ENCODE results near the gene SUSD3.

The SUSD3 gene

GRCh38 chr9:93077811-93078210 is 19.3 kb downstream of the SUSD3 start:
- no peak for DNase-seq

DNA sequence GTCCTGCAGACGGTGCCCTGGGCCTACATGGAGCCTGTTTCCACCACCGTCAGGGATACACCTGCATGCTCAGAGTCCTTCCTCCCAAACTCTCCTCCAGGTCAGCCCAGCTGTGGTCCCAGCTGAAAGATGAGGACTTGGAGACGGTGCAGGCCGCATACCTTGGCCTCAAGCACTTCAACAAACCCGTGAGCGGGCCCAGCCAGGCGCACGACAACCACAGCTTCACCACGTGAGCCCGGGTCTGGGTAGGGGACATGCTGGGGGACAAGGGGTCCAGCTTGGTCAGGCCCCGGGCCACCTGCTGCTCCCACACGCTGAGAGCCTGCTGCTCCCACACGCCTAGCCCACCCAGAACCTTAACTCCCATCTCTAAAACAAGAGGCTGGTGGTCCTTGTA is 20.9 kb downstream of the SUSD3 start:
- no peak for DNase-seq

DNA sequence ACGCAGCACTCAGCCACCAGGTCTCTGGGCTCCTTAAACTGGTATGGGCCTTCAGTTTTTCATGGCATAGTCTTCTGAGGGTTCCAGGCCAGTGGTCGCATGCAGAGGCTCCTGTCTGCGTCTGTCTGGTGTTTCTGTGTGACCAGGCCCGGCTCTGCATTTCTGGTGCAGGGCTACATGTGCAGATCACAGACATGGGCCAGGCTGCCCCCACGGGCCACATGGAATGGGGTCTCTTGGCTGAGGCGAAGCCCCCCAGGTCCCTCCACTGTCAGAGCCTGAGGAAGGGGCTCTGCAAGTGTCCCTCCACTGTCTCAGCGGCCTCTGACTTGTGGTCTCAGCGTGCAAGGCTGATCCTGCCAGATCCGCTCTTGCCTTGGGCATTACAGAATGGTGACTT is 21.9 kb downstream of the SUSD3 start:
- DNase-seq = no peak

DNA sequence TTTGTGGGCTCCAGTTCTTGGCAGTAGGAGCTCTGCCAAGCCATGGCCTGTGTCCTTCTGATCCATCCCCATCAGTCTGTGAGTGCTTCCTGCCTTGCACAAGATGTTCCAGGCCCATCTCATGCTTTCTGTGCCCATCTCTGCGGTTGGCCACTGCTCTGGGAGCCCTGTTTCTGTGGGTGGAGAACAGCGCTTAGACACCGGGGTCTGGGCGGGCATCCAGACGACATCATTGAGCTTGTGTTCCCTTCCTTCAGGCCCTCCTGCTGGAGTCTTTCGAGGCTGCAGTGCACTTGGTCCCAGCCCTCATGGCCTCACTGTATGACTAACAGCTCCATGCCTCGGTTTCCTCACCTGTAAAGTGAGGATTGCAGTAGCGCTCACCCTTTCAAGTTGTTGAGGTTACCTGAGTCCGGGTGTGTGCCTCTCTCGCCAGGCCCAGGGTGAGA is 22.6 kb downstream of the SUSD3 start:
- DNase-seq = no peak

GRCh38 chr9:93081931-93082330 is 23.4 kb downstream of the SUSD3 start:
- DNase-seq = no peak

DNA sequence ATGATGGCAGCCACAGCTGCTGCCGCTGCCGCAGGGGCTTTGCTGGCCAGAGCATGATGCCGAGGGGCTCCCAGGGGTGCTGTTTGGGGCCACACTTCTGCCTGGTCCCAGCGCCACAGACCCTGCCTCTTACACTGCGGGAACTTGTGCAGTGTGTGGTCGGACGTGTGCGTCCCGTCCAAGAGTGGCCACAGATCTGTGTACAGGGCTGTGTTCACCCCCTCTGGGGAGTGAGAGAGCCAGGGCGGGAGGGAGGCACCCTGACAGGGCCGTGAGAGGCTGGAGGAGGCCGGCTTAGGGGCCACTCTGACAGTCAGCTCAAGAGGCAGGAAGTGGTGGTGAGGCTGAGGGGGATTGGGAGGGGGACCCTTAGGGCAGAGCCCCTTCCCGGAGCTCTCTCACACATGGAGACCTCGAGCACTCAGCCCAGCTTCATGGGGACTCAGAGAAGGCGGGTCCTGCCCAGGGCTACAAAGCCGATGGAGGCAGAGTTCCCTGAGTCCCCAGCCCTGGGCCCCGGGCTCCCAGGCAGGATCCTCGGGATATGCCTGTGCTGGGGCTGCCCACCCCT is 24.4 kb downstream of the SUSD3 start:
- DNase-seq = no peak

- DNase-seq = peak; percentile 22
These were observed 25.3 kb downstream of the SUSD3 start for GRCh38 chr9:93083592-93084470.

GRCh38 chr9:93084471-93084881 is 26.0 kb downstream of the SUSD3 start:
- no peak for DNase-seq

DNA sequence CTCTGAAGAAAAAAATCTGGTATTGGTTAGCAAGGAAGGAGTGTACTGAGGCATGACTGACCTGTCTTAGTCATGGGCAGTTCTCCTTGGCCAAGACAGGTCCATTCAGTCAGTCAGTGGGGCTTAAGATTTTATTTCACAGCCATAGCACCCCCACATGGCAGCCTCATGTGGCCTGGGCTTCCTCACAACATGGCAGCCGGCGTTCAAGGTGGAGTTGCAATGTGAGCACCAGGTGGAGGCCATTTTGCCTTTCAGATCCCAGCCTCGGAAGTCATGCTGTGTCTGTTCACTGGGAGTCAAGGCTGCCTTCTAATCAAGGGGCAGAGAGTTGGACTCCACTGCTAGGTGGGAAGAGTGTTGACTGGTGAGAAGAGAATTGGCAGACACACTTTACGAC is 27.2 kb downstream of the SUSD3 start:
- no peak for DNase-seq

DNA sequence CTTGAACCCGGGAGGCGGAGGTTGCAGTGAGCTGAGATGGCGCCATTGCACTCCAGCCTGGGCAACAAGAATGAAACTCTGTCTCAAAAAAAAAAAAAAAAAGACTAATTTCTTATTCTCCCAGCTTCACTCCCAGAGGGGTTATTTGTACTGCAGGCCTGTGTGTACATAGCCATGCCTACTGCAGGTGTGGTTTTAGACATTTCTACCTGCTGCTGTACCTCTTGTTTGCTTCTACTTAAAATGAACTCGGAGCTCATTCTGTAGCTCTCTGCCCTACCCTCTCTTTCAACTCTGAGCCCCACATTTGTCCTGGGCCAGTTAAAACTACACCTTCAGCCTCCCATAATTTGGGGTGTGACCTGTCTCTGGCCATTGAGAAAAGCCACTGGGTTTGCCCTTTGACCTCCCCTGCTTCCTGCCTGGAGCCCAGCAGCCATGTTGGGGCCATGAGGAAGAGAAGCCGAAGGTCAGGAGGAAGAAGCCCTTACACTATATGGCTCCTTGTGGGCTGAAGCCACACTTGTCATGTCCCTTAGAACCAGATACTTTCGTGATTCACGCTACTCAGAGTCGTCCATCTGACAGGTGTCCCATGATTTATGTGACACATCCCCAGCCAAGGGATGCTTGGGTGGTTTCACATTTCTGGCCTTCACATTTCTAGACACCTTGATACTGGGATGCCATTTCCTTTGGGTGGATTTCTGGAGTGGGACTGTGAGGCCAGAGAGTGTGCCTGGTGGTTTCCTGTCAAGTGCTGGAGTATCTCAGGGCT is 28.1 kb downstream of the SUSD3 start:
- DNase-seq = no peak

DNA sequence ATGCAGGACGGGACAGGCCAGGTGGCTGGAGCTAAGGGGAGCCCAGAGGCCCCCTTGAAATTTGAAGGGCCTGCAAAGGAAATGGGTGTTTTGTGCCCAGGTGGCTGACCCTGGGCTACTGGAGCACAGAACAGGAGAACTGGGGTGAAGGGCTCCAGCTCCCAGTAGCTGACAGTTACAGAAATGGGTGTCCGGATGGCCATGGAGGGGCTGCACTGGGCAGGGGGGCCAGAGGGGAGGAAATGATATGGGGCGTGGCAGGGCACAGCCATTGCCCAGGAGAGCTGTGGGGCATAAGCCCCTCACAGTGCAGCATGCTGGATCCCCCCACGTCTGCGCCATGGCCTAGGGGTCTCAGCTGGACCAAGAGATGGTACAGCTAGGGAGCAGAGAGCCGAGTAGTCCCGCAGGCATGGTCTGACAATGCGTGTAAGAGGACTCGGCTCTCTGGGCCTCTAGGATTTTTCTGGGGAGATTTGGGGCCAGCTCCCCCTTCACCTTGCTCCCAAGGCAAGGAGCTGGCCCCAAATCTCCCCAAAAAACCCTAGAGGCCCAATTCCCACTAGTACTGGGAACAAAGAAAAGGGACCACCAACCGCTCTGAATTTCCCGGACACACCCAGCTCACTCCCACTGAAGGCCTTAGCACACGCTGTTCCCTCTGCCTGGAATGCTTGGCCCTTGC is 29.6 kb downstream of the SUSD3 start:
- DNase-seq = no peak

DNA sequence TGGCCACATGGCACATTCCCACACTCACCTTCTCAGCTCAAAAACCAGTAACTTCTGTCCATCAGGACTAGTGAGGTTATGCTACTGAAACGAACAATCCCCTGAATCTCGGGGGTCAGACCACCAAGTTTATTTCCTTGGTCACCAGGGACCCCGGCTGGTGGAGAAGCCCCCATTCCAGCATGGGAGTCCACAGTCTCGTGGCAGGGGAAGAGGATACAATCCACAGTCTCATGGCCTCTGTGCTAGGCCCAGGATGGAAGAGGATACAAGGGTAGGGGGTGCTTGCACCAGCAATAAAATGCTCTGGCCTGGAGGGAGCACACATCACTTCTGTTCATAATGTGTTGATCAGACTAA is 30.1 kb downstream of the SUSD3 start:
- no peak for DNase-seq

DNA sequence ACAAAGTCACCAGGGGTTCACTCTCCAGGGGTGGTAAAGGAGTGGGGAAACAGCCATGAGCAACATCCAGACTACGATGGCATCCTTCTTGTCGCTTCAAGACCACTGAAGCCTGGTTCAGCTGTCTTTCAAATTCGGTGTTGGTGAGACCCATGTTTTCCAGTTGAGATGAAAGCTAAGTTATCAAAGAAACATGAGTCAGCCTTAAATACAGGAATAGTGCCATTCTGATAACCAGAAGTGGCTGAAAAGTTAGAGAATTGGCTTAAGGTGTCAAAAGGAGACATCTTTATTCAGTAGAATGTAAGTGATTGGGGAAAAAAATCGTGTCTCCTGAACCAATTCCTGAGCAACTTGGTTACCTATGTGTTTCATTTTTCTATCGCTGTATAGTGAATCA is 30.5 kb downstream of the SUSD3 start:
- no peak for DNase-seq

- DNase-seq = no peak
These were observed 31.0 kb downstream of the SUSD3 start for GRCh38 chr9:93089481-93089991.

DNA sequence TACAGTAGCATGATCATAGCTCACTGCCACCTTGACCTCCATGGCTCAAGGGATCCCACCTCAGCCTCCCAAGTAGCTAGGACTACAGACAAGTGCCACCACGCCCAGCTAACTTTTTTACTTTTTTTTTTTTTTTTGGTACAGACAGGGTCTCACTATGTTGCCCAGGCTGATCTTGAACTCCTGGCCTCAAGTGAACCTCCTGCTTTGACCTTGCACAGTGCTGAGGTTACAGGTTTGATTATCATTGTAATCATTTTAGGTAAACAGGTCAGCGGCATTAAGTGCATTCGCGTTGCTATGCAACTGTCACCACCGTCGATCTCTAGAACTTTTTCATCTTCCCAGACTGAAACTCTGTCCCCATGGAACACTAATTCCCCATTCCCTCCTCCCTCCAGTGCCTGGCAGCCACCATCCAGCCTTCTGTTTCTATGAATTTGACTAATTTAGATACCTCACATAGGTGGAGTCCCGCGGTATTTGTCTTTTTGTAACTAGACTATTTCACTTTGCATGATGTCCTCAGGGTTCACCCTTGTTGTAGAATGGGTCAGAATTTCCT is 31.7 kb downstream of the SUSD3 start:
- no peak for DNase-seq

DNA sequence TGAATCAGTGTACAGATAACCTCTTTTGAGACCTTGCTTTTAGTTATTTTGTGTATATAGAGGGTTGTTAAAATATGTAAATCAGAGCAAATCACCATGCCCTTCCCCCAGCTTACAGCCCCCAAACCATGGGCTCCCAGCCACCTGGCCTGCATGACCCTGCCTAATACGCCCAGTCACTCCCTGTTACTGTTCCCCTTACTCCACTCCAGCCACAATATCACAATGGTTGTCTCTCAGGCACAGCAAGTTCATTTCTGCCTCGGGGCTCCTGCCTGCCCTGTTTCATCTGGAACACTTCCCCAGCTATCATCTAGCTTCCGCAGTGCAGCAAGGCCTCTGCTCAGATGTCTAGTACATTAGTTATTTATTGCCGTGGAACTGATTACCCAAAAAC is 32.6 kb downstream of the SUSD3 start:
- no peak for DNase-seq

DNA sequence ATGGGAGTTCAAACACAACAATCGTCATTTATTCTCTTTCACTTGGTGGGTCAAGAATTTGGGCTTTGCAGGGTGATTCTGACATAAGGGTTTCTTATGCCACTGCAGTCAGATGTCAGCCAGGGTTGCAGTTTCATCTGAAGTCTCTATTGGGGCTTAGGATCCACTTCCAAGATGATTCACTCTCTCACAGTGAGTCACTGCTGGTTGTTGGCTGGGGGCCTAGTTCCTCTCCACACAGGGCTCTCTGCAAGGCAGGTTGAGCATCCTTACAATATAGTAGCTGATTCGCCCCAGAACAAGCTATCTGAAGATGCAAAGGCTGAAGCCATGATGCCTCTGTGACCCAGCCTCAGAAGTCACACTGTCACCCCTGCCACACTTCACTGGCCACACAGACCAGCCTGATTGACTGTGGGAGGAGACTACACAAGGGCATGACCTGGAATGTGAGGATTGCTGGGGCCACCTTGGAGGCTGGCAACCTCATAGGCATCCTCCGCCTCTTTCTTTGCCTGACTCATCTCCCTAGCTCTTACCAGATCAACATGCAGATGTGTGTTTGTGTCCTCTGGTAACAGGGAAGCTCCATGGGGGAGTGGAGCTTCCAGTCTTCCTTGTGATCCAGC is 33.1 kb downstream of the SUSD3 start:
- peak; percentile 73 for DNase-seq

- DNase-seq = no peak
These were observed 33.9 kb downstream of the SUSD3 start for GRCh38 chr9:93092251-93092991.

GRCh38 chr9:93093127-93093876 is 34.8 kb downstream of the SUSD3 start:
- DNase-seq = no peak

DNA sequence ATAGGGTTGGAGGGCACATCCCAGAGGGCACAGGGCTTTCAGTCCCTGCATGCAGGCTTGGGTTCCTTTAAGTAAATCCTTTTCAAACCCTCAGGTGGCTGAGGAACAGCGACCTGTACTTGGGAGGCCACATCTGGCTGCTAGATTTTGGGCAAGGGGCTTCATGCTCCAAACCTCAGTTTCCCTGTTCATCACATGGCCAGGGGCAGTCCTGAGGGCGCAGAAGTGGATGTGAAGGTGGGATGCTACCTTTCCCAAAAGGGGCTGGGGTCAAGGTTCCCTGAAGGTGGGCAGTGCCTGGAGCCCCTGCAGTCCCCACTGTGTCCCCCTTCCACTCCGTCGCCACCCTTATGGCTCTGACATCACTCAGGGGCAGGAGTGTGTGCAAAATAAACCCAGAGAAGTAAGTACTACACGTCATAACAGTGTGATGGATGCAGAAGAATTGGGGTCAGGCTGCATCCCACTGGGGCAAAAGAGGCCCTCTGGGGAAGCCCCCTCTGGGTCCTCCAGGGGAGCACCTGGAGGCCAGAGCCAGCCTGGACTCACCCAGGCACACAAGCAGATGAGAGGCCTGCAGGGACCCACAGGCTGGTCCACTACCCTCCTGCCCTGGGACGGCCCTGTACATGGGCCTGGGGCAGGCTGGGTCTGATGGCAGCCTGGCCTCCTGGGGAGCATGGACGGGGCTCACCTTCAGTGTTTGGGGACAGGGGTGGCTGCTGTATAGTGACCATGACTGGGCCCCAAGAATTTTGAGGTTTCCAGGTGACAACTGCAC is 35.6 kb downstream of the SUSD3 start:
- DNase-seq = no peak
